Neural progenitor cell (in vitro differentiated cells): ENCODE measurements around the gene ITGA5.

Experiments
- EZH2 ChIP-seq: fragments of 200-600 bp; sonication (generic); IDR thresholded peaks from 2 replicates; pipeline ENCODE4 v1.6.1; 2017; ENCODE audit warnings: antibody characterized with exemption, mild to moderate bottlenecking, moderate library complexity
- TF ChIP-seq, protein P1 (sequence below): fragments of 200-600 bp; sonication (generic); IDR thresholded peaks from 2 replicates; pipeline ENCODE4 v1.5.1; 2017; ENCODE audit warnings: antibody characterized with exemption, mild to moderate bottlenecking

DNA sequence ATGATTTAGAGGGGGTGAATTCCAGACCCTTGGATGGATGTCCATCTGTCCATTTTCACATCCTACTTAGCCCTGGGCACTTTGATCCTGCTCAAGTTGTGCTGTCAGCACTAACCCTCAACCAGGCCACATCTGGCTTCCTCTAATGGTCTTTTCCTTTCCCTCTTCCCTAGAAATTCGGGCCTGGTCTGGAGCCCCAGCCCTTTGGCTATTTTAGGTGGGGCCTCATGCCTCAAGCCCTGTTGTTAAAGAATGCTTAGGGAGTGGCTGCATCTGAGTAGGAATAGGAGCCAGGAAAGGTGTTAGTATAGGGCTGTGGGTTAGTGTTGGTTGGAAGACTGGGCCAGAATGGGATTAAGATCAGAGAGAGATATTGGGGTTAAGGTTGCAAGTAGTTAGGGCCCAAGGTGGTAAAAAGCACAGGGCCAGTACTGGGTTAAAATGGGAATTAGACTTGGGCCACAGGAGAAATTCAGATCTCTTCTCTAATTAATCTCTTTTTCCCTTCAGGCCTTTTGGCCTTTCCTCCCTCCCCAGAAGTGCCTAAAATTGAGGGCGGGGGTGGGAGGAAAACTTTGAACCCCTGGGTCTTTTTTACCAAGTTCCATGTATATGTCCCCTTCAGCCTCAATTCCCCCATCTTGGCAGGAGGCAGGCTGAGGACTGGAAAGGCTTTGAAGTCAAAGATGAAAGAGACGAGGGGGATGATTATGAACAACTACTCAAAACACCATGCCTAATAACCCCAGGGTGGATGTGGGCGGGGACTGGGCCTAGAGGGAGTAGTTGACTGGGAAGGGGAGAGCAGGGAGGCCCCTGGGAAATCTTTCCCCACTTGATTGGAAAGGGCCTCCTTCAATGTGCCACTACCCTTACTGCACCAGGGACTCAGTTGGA is 30.6 kb downstream of the ITGA5 start:
- TF ChIP-seq, protein P1, sequence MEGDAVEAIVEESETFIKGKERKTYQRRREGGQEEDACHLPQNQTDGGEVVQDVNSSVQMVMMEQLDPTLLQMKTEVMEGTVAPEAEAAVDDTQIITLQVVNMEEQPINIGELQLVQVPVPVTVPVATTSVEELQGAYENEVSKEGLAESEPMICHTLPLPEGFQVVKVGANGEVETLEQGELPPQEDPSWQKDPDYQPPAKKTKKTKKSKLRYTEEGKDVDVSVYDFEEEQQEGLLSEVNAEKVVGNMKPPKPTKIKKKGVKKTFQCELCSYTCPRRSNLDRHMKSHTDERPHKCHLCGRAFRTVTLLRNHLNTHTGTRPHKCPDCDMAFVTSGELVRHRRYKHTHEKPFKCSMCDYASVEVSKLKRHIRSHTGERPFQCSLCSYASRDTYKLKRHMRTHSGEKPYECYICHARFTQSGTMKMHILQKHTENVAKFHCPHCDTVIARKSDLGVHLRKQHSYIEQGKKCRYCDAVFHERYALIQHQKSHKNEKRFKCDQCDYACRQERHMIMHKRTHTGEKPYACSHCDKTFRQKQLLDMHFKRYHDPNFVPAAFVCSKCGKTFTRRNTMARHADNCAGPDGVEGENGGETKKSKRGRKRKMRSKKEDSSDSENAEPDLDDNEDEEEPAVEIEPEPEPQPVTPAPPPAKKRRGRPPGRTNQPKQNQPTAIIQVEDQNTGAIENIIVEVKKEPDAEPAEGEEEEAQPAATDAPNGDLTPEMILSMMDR = no peak
- no peak for TF ChIP-seq EZH2
